ENCODE results near the gene KPNA5. TPM values are rescaled to one million over a fixed set of nuclear protein-coding genes. Genes with fewer than 3 reads are reported as not detected.

Gene KPNA5
- total and polyA plus RNA-seq, 4 donors, result 2.2 to 34.3 (median 7.3) TPM

- Histone ChIP-seq H3K9ac (ENCODE audit: insufficient read depth in 1 of 2, low read length in 2 of 2) (no peak overlapping the region), H3K4me3 (no peak overlapping the region), H3K9me3 (ENCODE audit: control insufficient read depth in 4 of 4, insufficient read depth in 3 of 4, low read length in 3 of 4) (no peaks in the 10 kb centered on the region), H3K36me3 (ENCODE audit: control insufficient read depth in 4 of 4, insufficient read depth in 4 of 4, low read length in 4 of 4) (peaks cover 0 to 13% (median 6%) of the 10 kb centered on the region in 4 donors), H3K4me1 (ENCODE audit: control insufficient read depth in 5 of 5, insufficient read depth in 5 of 5, low read length in 5 of 5) (peaks cover 0 to 27% (median 0%) of the 10 kb centered on the region in 5 donors), H3K27me3 (ENCODE audit: control insufficient read depth in 3 of 3, insufficient read depth in 3 of 3, low read length in 2 of 3) (peaks cover 0 to 2% (median 0%) of the 10 kb centered on the region in 3 donors), H3K27ac (ENCODE audit: low read depth in 1 of 2, low read length in 1 of 2) (no peak overlapping the region)
- peak in 1 of 3 donors; percentile 17 for DNase-seq
- 76 to 86% methylated on average over 4 of the region's 4 CpGs for WGBS, 2 donors
- TF ChIP-seq CTCF (IDR thresholded peaks at IDR 0.05; ENCODE audit: control extremely low read depth, extremely low read depth), result no peak
- no peak for ATAC-seq (ENCODE audit: insufficient read depth, low FRiP score)
Measured at GRCh38 chr6:116761779-116762178, 80.8 kb downstream of the KPNA5 start.

GRCh38 chr6:116762235-116762634, 81.2 kb downstream of the KPNA5 start:
- Histone ChIP-seq H3K9ac (ENCODE audit: insufficient read depth in 1 of 2, low read length in 2 of 2) (no peak overlapping the region), H3K4me3 (no peak overlapping the region), H3K27ac (ENCODE audit: low read depth in 1 of 2, low read length in 1 of 2) (no peak overlapping the region), H3K36me3 (ENCODE audit: control insufficient read depth in 4 of 4, insufficient read depth in 4 of 4, low read length in 4 of 4) (peaks cover 0 to 11% (median 6%) of the 10 kb centered on the region in 4 donors), H3K27me3 (ENCODE audit: control insufficient read depth in 3 of 3, insufficient read depth in 3 of 3, low read length in 2 of 3) (peaks cover 0 to 2% (median 0%) of the 10 kb centered on the region in 3 donors), H3K4me1 (ENCODE audit: control insufficient read depth in 5 of 5, insufficient read depth in 5 of 5, low read length in 5 of 5) (peaks cover 0 to 32% (median 0%) of the 10 kb centered on the region in 5 donors), H3K9me3 (ENCODE audit: control insufficient read depth in 4 of 4, insufficient read depth in 3 of 4, low read length in 3 of 4) (no peaks in the 10 kb centered on the region)
- no peak for TF ChIP-seq CTCF (IDR thresholded peaks at IDR 0.05; ENCODE audit: control extremely low read depth, extremely low read depth)
- DNase-seq (peak in 2 of 3 donors; percentile 23 to 41), ATAC-seq (ENCODE audit: insufficient read depth, low FRiP score) (no peak)
- WGBS, 2 donors, result 93 to 94% methylated on average over 1 of the region's 1 CpG

- no peak overlapping the region for H3K9ac ChIP-seq (ENCODE audit: insufficient read depth in 1 of 2, low read length in 2 of 2)
- H3K4me1 ChIP-seq (ENCODE audit: control insufficient read depth in 5 of 5, insufficient read depth in 5 of 5, low read length in 5 of 5), result peaks cover 0 to 37% (median 0%) of the 10 kb centered on the region in 5 donors
- H3K36me3 ChIP-seq (ENCODE audit: control insufficient read depth in 4 of 4, insufficient read depth in 4 of 4, low read length in 4 of 4), result peaks cover 0 to 11% (median 4%) of the 10 kb centered on the region in 4 donors
- ATAC-seq (ENCODE audit: insufficient read depth, low FRiP score) (no peak), DNase-seq (peak in 1 of 3 donors; percentile 30)
- peaks cover 0 to 2% (median 0%) of the 10 kb centered on the region in 3 donors for H3K27me3 ChIP-seq (ENCODE audit: control insufficient read depth in 3 of 3, insufficient read depth in 3 of 3, low read length in 2 of 3)
- H3K4me3 ChIP-seq, result no peak overlapping the region
- no peaks in the 10 kb centered on the region for H3K9me3 ChIP-seq (ENCODE audit: control insufficient read depth in 4 of 4, insufficient read depth in 3 of 4, low read length in 3 of 4)
- no peak overlapping the region for H3K27ac ChIP-seq (ENCODE audit: low read depth in 1 of 2, low read length in 1 of 2)
- no peak for TF ChIP-seq CTCF (IDR thresholded peaks at IDR 0.05; ENCODE audit: control extremely low read depth, extremely low read depth)
Measured at GRCh38 chr6:116763048-116763447, 82.0 kb downstream of the KPNA5 start.

Data from lung (tissue), 12 donors.